Effector memory CD8-positive, alpha-beta T cell (primary cell): ENCODE data around the gene CD209.
A peak's percentile ranks its signal among the peaks of the same experiment; 100 is the strongest.
"Not testable (repeated sequence)": the region's sequence is repeated elsewhere in the genome, so short reads cannot be mapped to it uniquely, and the experiment has no call there.

Experiments
- ATAC-seq: fragments of 150-1000 bp; cut with Tn5 transposase; replicated peaks from 2 replicates; pipeline ENCODE4 v1.10.0; 2021; ENCODE audit warnings: mild to moderate bottlenecking, moderate library complexity
- DNase-seq, 3 experiments: peaks; one replicate each; pipeline ENCODE4 v3.0.0; 2021
- H3K27ac Mint-ChIP-seq, 2 donors: one replicate each; pipeline ENCODE4 v1.8.0; 2022; ENCODE audit warnings: mild to moderate bottlenecking in 2 of 2, mixed read lengths in 2 of 2, moderate library complexity in 2 of 2
- H3K27me3 Mint-ChIP-seq, 2 donors: one replicate each; pipeline ENCODE4 v1.8.0; 2022; ENCODE audit warnings: mixed read lengths in 2 of 2
- H3K36me3 Mint-ChIP-seq: one replicate; pipeline ENCODE4 v1.8.0; 2022; ENCODE audit warnings: mild to moderate bottlenecking, moderate library complexity, mixed read lengths; ENCODE audit not compliant: insufficient read depth
- H3K4me1 Mint-ChIP-seq, 2 donors: one replicate each; pipeline ENCODE4 v1.8.0; 2022; ENCODE audit warnings: low read depth in 2 of 2, mixed read lengths in 2 of 2
- H3K4me3 Mint-ChIP-seq, 2 donors: one replicate each; pipeline ENCODE4 v1.8.0; 2022; ENCODE audit warnings: mild to moderate bottlenecking in 2 of 2, mixed read lengths in 2 of 2, moderate library complexity in 2 of 2
- H3K9me3 Mint-ChIP-seq, 2 donors: one replicate each; pipeline ENCODE4 v1.8.0; 2022; ENCODE audit warnings: mixed read lengths in 2 of 2

CD209 gene

DNA sequence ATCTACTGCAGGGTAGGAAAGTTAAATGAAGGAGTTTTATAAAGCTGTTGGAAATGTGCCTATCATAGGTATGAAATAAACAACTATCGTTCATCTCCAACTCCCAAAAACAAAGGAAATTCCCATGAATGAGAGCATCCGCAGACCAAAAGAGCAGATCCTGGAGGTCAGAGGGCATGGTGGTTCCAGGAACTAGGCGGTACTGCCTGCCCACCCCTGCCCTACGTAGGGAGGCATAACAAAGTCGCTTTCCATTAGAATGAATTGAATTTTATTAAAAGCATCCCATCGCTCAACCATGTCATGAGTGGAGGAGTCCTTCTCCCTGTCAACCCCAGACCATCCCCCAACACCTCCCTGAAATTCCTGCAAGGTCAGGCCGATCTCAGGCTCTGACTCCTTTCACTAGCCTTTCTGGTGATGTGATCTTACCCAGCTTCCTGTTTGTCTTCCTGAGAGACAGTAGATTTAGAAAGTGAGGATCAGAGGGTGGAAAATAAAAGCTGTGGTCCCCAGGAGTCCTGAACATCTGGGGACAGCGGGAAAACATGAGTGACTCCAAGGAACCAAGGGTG is 15.5 kb upstream of the CD209 start, which contains the start of gene CLEC4M:
TSS of gene CLEC4M (plus strand) at position 525 of the 575 bp plus-strand sequence. CDS start at position 549, 24 bp downstream.
- Mint-ChIP-seq H3K9me3 (peaks cover 0 to 19% of the 10 kb centered on the region in 2 donors), H3K36me3 (peaks cover 9% of the 10 kb centered on the region), H3K27me3 (peaks cover 19 to 56% of the 10 kb centered on the region in 2 donors), H3K4me1 (no peaks in the 10 kb centered on the region), H3K4me3 (no peak within 1 kb of the TSS), H3K27ac (peak within 1 kb of the TSS in 1 of 2 donors; percentile 2)
- ATAC-seq = no peak
- DNase-seq = no peak

DNA sequence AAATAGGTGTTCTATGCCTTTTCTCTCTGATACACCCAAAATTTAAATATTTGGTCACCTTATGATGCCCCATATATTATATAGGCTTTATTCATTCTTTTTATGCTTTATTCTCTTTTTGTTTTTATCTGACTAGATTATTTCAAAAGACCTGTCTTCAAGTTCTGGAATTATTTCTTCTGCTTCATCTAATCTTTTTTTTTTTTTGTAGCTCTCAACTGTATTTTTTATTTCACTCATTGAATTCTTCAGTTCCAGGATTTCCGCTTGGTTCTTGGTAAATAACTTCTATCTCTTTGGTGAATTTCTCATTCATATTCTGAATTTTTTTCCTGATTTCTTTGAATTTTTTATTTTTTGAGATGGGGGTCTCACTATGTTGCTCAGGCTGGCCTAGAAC is 11.8 kb upstream of the CD209 start:
- no peak overlapping the region for H3K4me3 Mint-ChIP-seq

GRCh38 chr19:7757358-7757757 is 10.0 kb upstream of the CD209 start:
- Mint-ChIP-seq H3K27ac (no peak overlapping the region), H3K4me3 (no peak overlapping the region), H3K36me3 (peaks cover 10% of the 10 kb centered on the region), H3K9me3 (peaks cover 5 to 33% of the 10 kb centered on the region in 2 donors), H3K4me1 (peaks cover 0 to 6% of the 10 kb centered on the region in 2 donors), H3K27me3 (peaks cover 20 to 33% of the 10 kb centered on the region in 2 donors)
- DNase-seq = no peak
- ATAC-seq = no peak

More for the DNA sequence above, 11.8 kb upstream of the CD209 start:
- ATAC-seq = no peak
- H3K36me3 Mint-ChIP-seq = peaks cover 10% of the 10 kb centered on the region
- no peak overlapping the region for H3K27ac Mint-ChIP-seq
- H3K9me3 Mint-ChIP-seq = peaks cover 5 to 33% of the 10 kb centered on the region in 2 donors
- H3K4me1 Mint-ChIP-seq = no peaks in the 10 kb centered on the region
- DNase-seq = no peak
- H3K27me3 Mint-ChIP-seq = peaks cover 28 to 48% of the 10 kb centered on the region in 2 donors

DNA sequence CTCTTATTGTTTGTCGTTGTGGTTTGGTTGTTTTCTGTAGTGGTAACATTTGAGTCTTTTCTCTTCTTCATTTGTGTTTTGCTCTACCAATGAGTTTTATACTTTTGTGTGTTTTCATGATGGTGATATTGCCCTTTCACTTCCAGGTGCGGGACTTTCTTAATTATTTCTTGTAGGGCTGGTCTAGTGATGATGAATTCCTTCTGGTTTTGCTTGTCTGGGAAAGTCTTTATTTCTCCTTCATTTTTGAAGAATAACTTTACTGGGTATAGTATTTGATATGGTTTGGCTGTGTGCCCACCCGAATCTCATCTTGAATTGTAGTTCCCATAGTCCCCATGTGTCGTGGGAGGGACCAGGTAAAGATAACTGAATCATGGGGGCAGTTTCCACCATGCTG is 8.9 kb upstream of the CD209 start:
- peaks cover 11% of the 10 kb centered on the region for H3K36me3 Mint-ChIP-seq
- ATAC-seq (no peak), DNase-seq (no peak)
- H3K27me3 Mint-ChIP-seq = peaks cover 20 to 35% of the 10 kb centered on the region in 2 donors
- H3K4me3 Mint-ChIP-seq = no peak overlapping the region
- H3K27ac Mint-ChIP-seq = no peak overlapping the region
- H3K4me1 Mint-ChIP-seq = peaks cover 1 to 6% of the 10 kb centered on the region in 2 donors
- peaks cover 5 to 33% of the 10 kb centered on the region in 2 donors for H3K9me3 Mint-ChIP-seq

GRCh38 chr19:7751157-7751783 is 3.9 kb upstream of the CD209 start:
- Mint-ChIP-seq H3K4me3 (no peak overlapping the region), H3K27ac (peak overlapping the region in 1 of 2 donors; percentile 38), H3K4me1 (peaks cover 6 to 11% of the 10 kb centered on the region in 2 donors), H3K27me3 (peaks cover 32 to 38% of the 10 kb centered on the region in 2 donors), H3K36me3 (peaks cover 3% of the 10 kb centered on the region), H3K9me3 (peaks cover 4 to 10% of the 10 kb centered on the region in 2 donors)
- DNase-seq (no peak), ATAC-seq (peak; percentile 81)

GRCh38 chr19:7748756-7749155 is 1.4 kb upstream of the CD209 start:
- Mint-ChIP-seq H3K9me3 (peaks cover 2 to 5% of the 10 kb centered on the region in 2 donors), H3K27me3 (peaks cover 28 to 38% of the 10 kb centered on the region in 2 donors), H3K4me1 (peaks cover 6 to 11% of the 10 kb centered on the region in 2 donors), H3K36me3 (peaks cover 3% of the 10 kb centered on the region), H3K4me3 (no peak overlapping the region), H3K27ac (no peak overlapping the region)
- DNase-seq (no peak), ATAC-seq (peak; percentile 31)

- peaks cover 3% of the 10 kb centered on the region for H3K36me3 Mint-ChIP-seq
- peaks cover 2 to 5% of the 10 kb centered on the region in 2 donors for H3K9me3 Mint-ChIP-seq
- peaks cover 6% of the 10 kb centered on the region in 2 donors for H3K4me1 Mint-ChIP-seq
- ATAC-seq (no peak), DNase-seq (no peak)
- H3K27me3 Mint-ChIP-seq = peaks cover 28 to 38% of the 10 kb centered on the region in 2 donors
- no peak overlapping the region for H3K4me3 Mint-ChIP-seq
- H3K27ac Mint-ChIP-seq = no peak overlapping the region
These were observed 837 bp upstream of the CD209 start for GRCh38 chr19:7748171-7748570.

- not testable (repeated sequence) for H3K4me3 Mint-ChIP-seq, ATAC-seq, H3K4me1 Mint-ChIP-seq, DNase-seq, H3K27ac Mint-ChIP-seq, H3K9me3 Mint-ChIP-seq, H3K36me3 Mint-ChIP-seq
- peaks cover 33 to 36% of the 10 kb centered on the region in 2 donors for H3K27me3 Mint-ChIP-seq
These were observed 1.0 kb downstream of the CD209 start for GRCh38 chr19:7746306-7746705.

GRCh38 chr19:7744871-7745650 is 2.3 kb downstream of the CD209 start:
- no peak overlapping the region for H3K4me3 Mint-ChIP-seq
- H3K27me3 Mint-ChIP-seq = peaks cover 31 to 38% of the 10 kb centered on the region in 2 donors
- no peak for DNase-seq
- no peak overlapping the region for H3K27ac Mint-ChIP-seq
- H3K4me1 Mint-ChIP-seq = no peaks in the 10 kb centered on the region
- H3K9me3 Mint-ChIP-seq = peaks cover 2 to 5% of the 10 kb centered on the region in 2 donors
- no peak for ATAC-seq
- no peaks in the 10 kb centered on the region for H3K36me3 Mint-ChIP-seq

- ATAC-seq (no peak), DNase-seq (no peak)
- Mint-ChIP-seq H3K27ac (no peak overlapping the region), H3K9me3 (peaks cover 2 to 5% of the 10 kb centered on the region in 2 donors), H3K4me3 (no peak overlapping the region), H3K36me3 (no peaks in the 10 kb centered on the region), H3K4me1 (no peaks in the 10 kb centered on the region), H3K27me3 (peaks cover 29 to 42% of the 10 kb centered on the region in 2 donors)
These were observed 3.0 kb downstream of the CD209 start for GRCh38 chr19:7744199-7744786.

GRCh38 chr19:7743425-7743841 is 3.9 kb downstream of the CD209 start:
- H3K36me3 Mint-ChIP-seq = no peaks in the 10 kb centered on the region
- no peak overlapping the region for H3K27ac Mint-ChIP-seq
- ATAC-seq = no peak
- DNase-seq = no peak
- H3K4me1 Mint-ChIP-seq = no peaks in the 10 kb centered on the region
- no peak overlapping the region for H3K4me3 Mint-ChIP-seq
- peaks cover 35 to 51% of the 10 kb centered on the region in 2 donors for H3K27me3 Mint-ChIP-seq
- peaks cover 2 to 5% of the 10 kb centered on the region in 2 donors for H3K9me3 Mint-ChIP-seq

- no peaks in the 10 kb centered on the region for H3K36me3 Mint-ChIP-seq
- peaks cover 1 to 2% of the 10 kb centered on the region in 2 donors for H3K9me3 Mint-ChIP-seq
- DNase-seq = no peak
- no peak overlapping the region for H3K27ac Mint-ChIP-seq
- no peaks in the 10 kb centered on the region for H3K4me1 Mint-ChIP-seq
- peaks cover 32 to 51% of the 10 kb centered on the region in 2 donors for H3K27me3 Mint-ChIP-seq
- ATAC-seq = no peak
- H3K4me3 Mint-ChIP-seq = no peak overlapping the region
These were observed 4.3 kb downstream of the CD209 start for GRCh38 chr19:7742991-7743390.

DNA sequence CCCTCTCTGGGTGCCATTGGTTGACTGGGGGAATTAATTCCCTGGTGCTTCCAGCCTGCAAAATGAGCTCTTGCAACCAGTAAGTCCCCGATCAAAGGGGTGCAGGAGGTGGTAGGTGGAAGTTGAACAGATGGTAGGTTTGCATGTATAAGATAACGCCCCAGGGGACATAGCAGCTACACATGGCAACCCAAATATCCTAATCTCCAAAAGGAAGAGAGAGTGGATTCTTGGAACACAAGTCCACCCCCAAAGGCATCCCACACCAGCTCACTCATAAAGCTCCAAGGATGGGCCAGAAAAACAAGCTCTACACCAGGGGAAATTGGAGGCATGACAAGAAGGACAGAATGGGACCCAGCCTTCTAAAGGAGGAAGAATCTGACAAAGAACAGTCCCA is 4.8 kb downstream of the CD209 start:
- Mint-ChIP-seq H3K27ac (no peak overlapping the region), H3K36me3 (no peaks in the 10 kb centered on the region), H3K4me3 (no peak overlapping the region), H3K27me3 (peaks cover 33 to 51% of the 10 kb centered on the region in 2 donors), H3K9me3 (no peaks in the 10 kb centered on the region), H3K4me1 (no peaks in the 10 kb centered on the region)
- DNase-seq (no peak), ATAC-seq (no peak)
